ENCODE measurements around the gene MAPKAPK5.
"Not testable (repeated sequence)": the region's sequence is repeated elsewhere in the genome, so short reads cannot be mapped to it uniquely, and the experiment has no call there.

Gene MAPKAPK5

GRCh38 chr12:111887926-111888745 lies 46.1 kb downstream of the MAPKAPK5 start:
- DNase-seq = no peak

DNA sequence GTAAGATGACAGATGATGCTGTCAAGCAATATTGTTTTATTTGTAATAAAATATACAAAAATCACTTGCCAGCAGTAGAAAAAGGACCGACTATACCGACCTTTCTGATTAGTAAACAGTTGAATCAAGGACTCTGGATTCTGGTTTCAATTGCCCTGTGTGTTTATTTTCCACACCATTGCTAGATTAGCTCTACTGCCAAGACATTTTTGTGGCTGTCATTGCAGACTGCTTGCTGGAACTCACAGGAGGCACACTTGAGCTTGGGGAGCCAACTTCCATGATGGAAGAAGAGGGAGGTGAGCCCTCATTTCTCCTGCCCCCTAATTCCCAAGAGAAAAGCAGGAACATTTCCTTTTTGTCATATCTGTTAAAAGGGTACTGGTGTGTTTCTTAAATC lies 51.3 kb downstream of the MAPKAPK5 start:
- no peak for DNase-seq

DNA sequence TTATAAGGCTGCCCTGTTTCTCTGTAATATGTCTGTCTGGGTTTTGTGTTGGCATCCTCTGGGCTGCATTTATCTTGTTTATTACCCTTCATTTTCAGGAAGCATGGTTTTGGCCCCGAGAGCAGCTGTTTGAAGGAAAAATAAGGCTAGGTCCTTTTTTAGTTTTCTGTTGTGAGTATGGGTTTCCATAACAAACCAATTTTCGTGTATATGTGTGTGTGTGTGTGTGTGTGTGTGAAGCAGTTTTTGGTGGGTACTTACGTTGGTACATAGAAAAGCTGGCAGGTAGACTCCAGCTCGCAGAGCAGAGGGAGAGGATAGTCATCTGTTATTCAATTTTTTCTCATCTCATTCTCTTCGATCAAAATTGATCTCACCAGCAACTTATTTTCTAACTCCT lies 52.5 kb downstream of the MAPKAPK5 start:
- no peak for DNase-seq

GRCh38 chr12:111901182-111901581 lies 59.2 kb downstream of the MAPKAPK5 start:
- DNase-seq = no peak

DNA sequence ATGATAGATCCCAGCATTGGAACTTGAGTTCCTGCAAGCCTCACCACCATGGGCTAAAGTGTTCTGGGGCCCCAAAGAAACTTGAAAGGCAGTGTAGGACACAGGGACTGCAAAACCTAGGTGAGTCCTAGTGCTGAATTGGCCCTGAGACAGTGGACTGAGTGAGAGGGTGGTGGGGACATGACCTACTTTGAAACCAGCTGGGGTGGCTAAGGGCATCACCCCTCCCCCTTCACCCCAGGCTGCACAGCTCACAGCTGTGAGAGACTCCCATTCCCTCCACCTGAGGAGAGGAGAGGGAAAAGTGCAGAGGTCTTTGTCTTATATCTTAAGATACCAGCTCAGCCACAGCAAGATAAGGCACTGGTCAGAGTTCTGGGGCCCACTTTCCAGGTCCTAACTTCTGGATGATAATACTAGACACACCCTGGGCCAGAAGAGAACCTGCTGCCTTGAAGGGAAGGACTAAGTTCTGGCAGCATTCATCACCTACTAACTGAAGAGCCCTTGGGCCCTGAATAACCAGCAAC lies 62.5 kb downstream of the MAPKAPK5 start:
- DNase-seq = no peak

- no peak for DNase-seq
These were observed 63.5 kb downstream of the MAPKAPK5 start for GRCh38 chr12:111905502-111905901.

GRCh38 chr12:111907740-111908139 lies 65.7 kb downstream of the MAPKAPK5 start:
- DNase-seq = no peak

DNA sequence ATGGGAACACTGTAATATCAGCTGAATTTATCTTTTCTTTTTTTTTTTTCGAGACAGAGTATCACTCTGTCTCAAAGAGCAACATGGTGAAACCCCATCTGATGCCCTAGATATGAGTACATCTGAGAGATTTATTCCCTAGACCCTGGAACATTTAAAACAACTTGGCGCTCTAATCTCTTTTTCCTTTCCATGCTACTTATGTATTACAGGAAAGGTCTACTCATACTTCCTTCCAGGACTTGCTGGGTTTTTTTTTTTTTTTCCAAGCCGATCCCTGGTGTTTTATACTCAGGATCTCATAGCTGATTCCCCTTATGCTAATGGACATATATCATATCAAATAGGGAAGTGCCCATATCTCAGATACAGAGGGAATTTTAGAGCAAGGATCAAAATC lies 83.1 kb downstream of the MAPKAPK5 start:
- no peak for DNase-seq

DNA sequence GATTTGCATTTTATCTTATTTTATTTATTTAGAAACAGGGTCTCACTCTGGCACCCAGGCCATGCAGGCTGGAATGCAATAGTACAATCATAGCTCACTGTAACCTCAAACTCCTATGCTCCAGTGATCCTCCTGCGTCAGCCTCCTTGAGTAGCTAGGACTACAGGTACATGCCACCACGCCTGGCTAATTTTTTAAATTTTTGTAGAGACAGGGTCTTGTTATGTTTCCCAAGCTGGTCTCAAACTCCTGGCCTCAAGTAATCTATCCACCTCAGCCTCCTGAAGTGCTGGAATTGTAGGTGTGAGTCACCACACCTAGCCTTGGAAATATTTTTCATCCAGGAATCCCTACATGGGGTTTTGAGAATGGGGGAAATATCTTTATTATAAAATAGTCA lies 84.6 kb downstream of the MAPKAPK5 start:
- DNase-seq = no peak

- DNase-seq = no peak
These were observed 85.3 kb downstream of the MAPKAPK5 start for GRCh38 chr12:111927346-111927745.

DNA sequence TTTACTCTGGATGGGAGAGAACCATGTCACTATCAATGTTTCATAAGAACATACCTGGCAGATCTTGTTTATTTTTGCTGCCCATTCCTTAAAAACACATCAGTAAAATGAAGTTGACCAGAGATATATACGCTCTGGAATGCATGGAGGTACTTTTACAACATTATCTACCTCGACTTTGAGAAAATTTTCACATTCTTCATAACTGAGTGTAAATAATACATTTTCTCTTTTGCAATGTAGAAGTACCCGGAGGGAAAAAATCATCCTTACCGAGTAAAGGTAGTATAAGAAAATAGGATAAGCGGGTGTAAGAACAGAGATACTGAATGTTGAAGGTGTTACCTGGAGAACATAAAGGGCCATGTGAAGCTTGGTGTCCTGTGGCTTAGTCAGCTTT lies 90.2 kb downstream of the MAPKAPK5 start:
- no peak for DNase-seq

GRCh38 chr12:111936869-111937268 lies 94.8 kb downstream of the MAPKAPK5 start:
- no peak for DNase-seq

DNA sequence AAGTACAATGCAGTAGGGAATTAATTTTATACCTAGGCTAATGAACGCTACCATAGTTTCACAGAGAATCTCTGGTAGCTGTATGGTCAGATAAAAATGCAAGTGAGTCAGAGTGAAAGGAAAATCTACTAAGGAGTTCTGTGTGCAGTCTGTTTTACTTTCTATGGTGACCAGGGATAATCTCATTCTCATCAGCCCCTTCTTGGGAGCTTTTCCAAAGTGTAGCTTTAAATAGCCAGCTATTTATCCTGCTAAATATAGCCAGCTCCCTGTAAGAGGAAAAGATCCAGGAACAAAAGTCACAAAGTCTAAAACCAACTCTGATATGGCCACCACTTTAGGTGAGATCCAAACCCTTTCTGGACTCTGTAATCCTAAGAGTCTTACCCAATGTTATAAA lies 95.4 kb downstream of the MAPKAPK5 start:
- no peak for DNase-seq

DNA sequence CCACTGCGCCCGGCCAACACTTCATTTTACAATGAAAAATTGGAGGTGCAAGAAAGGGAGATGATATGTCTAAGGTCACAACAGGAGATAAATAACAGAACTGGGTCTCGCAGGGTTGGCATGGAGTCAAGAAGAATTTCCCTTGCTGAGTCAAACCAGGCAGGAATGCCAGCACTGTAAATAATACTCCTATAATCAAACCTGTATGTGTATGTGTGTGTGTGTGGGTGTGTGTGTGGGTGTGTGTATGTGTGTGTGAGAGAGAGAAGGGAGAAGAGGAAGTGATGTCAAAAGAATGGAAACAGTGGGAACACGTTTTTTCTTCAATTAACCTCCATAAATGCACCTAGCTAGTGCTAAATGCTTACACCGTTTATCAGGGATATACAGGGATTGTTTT lies 100.5 kb downstream of the MAPKAPK5 start:
- no peak for DNase-seq

GRCh38 chr12:111943929-111944328 lies 101.9 kb downstream of the MAPKAPK5 start:
- DNase-seq = no peak

DNA sequence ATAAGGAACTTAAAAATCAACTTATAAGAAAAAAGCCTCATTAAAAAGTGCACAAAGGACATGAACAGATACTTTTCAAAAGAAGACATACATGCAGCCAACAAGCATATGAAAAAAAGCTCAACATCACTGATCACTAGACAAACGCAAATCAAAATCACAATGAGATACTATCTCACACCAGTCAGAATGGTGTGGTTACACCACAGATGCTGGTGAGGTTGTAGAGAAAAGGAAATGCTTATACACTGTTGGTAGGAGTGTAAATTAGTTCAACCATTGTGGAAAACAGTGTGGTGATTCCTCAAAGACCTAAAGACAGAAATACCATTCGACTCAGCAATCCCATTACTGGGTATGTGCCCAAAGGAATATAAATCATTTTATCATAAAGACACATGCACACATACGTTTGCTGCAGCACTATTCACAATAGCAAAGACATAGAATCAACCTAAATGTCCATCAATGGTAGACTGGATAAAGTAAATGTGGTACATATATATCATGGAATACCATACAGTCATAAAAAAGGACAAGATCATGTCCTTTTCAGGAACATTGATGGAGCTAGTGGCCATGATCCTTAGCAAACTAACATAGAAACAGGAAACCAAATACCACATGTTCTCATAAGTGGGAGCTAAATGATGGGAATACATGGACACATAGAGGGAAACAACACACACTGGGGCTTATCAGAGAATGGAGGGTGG lies 109.1 kb downstream of the MAPKAPK5 start:
- not testable (repeated sequence) for DNase-seq
